HG03460 (cell line): ENCODE results near the gene DENND1B.

Experiments
- ATAC-seq: cut with Tn5 transposase; IDR thresholded peaks from one replicate; pipeline ENCODE4 v1.9.1; 2021; ENCODE audit not compliant: unreplicated experiment

DENND1B gene

GRCh38 chr1:197472141-197472540 is 303.1 kb downstream of the DENND1B start:
- no peak for ATAC-seq

GRCh38 chr1:197471248-197471985 is 303.9 kb downstream of the DENND1B start:
- ATAC-seq: no peak

GRCh38 chr1:197470330-197470729 is 304.9 kb downstream of the DENND1B start:
- no peak for ATAC-seq

DNA sequence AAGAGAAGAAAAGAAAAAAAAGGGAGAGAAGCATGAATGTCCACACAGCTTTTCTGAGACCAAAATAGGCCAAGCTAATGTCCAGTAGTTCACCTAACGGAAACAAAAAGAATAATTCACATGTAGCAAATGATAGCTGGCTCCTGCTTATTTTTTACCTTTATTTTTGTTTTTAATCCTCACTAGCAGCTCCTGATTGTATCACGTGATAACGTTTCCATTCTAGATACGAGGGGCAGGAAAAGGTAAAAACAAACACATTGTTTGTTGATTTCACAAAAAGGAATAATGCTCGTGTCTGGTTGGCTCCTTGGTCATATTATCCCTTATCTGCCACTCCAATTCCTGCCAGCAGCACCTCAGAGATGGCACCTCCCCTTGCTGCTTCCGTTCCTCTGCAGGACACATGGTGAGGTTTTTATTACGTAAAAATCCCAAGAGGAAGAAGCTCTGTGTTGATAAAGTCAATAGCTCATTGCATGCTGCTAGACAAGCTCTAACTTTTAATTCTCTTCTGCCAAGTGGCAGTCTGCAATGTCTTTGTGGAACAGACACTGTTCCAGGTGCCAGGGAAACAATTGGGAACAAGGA is 305.6 kb downstream of the DENND1B start:
- ATAC-seq: no peak

- ATAC-seq: no peak
These were observed 306.6 kb downstream of the DENND1B start for GRCh38 chr1:197468543-197469175.

- no peak for ATAC-seq
These were observed 307.4 kb downstream of the DENND1B start for GRCh38 chr1:197467881-197468280.

GRCh38 chr1:197466813-197467212 is 308.5 kb downstream of the DENND1B start:
- ATAC-seq: no peak

GRCh38 chr1:197465528-197466327 is 309.6 kb downstream of the DENND1B start:
- no peak for ATAC-seq

DNA sequence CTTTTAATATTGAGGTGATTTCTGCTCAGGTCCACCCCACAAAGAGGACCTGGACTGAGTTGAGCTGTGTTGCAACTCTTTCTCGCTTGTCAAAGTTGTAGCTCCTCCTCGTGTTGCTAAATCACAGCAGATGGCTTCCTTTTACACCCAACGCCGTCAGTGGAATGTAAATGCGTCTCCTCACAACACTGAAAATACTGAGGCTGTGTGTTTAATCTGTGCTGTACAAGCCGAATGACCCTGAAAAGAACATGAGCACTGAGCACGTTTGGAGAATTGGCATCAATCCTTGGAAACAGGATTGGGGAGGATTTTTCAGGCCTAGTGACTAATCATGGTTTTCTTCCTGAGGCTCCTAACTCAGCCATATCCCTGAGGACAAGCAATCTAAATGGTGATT is 311.2 kb downstream of the DENND1B start:
- no peak for ATAC-seq

DNA sequence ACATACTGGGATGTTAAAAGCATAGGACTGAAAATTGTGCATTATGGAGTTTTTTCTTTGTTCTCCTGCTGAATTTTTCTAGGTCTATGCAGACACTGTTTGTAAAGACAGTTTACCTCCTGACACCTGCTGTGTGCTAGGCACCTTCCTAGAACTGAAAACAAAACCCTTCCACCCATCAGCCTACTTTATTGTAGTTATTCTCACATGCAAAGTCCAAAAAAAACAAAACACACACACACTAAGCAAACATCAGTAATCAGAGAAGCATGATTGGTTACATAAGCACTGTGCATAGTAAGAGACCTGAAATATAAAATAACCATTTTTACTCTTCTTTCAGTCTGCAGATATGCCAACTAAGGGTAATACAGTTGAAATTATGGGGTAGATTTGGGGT is 312.1 kb downstream of the DENND1B start:
- ATAC-seq: no peak

DNA sequence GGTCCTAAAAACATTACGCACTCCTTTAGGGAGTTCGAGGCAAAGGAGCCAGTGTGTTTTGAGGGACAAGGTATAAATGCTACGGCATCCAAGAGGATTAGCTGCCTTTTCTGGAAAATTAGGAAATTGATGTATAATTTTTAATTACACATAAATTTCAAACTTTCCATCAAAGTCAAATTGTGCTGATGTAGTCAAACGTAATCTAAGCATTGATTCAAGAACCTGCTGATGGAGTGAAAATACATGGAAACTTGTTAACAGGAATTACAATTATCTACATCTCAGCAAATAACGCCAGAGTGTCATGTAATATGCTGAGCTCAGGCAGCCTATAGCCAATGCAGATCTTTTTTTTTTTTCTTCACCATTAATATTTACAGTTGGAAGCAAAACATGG is 312.7 kb downstream of the DENND1B start:
- ATAC-seq: no peak
